GM12878 (cell line): Measurements from ENCODE around the gene MBNL1. TPM values are rescaled to one million over a fixed set of nuclear protein-coding genes. Genes with fewer than 3 reads are reported as not detected.
A peak's percentile ranks its signal among the peaks of the same experiment; 100 is the strongest.

Source experiments
- ASH2L ChIP-seq: fragments of 300-600, 200-600 bp; sonication (generic); IDR thresholded peaks from 2 replicates; pipeline ENCODE4 v1.6.1; 2017; ENCODE audit warnings: low read depth, mild to moderate bottlenecking, borderline replicate concordance
- CHD4 ChIP-seq: fragments of 200-600 bp; sonication (generic); IDR thresholded peaks from 2 replicates; pipeline ENCODE4 v1.6.1; 2016; ENCODE audit warnings: mild to moderate bottlenecking
- CTCF ChIP-seq, 3 experiments: IDR thresholded peaks in 2 of 3; conservative IDR thresholded peaks in 1 of 3; 2 replicates each; pipeline ENCODE4 v1.5.1; 2011; ENCODE audit warnings: low read depth in 3 of 3, low read length in 3 of 3, mild to moderate bottlenecking in 3 of 3, control low read depth in 2 of 3, moderate library complexity in 2 of 3, inconsistent platforms in 1 of 3, mixed read lengths in 1 of 3; ENCODE audit not compliant: control insufficient read depth in 2 of 3, insufficient read depth in 1 of 3; ENCODE audit errors: extremely low read depth in 1 of 3
- IKZF1 ChIP-seq: fragments of 450-650 bp; conservative IDR thresholded peaks from 2 replicates; pipeline ENCODE4 v1.6.1; 2017; ENCODE audit warnings: antibody characterized with exemption, mild to moderate bottlenecking
- IKZF2 ChIP-seq, 2 experiments: fragments of 450-650 bp; IDR thresholded peaks; 2 replicates each; pipeline ENCODE4 v1.6.1; 2017; ENCODE audit warnings: mild to moderate bottlenecking in 2 of 2, moderate library complexity in 2 of 2
- MEF2A ChIP-seq: IDR thresholded peaks from 2 replicates; pipeline ENCODE4 v1.6.1; 2011; ENCODE audit warnings: low read depth, mild to moderate bottlenecking, low read length, moderate library complexity; ENCODE audit not compliant: insufficient read depth
- MYC ChIP-seq: IDR thresholded peaks from 2 replicates; pipeline ENCODE4 v1.6.1; 2011; ENCODE audit warnings: mild to moderate bottlenecking, low read length, moderate library complexity, inconsistent platforms; ENCODE audit not compliant: insufficient read depth, insufficient replicate concordance, insufficient read length, severe bottlenecking
- RB1 ChIP-seq: fragments of 450-650 bp; formaldehyde crosslinking; IDR thresholded peaks from 2 replicates; pipeline ENCODE4 v1.6.1; 2017; ENCODE audit warnings: mild to moderate bottlenecking, borderline replicate concordance
- RCOR1 ChIP-seq: conservative IDR thresholded peaks from 2 replicates; pipeline ENCODE4 v1.6.1; 2012; ENCODE audit warnings: low read depth, low read length, improper control_type of control experiment
- SKIL ChIP-seq: fragments of 450-650 bp; IDR thresholded peaks from 2 replicates; pipeline ENCODE4 v1.6.1; 2017; ENCODE audit warnings: mild to moderate bottlenecking, low read depth, inconsistent platforms; ENCODE audit not compliant: poor library complexity, severe bottlenecking
- SP1 ChIP-seq: IDR thresholded peaks from one replicate; pipeline ENCODE4 v1.6.1; 2011; ENCODE audit warnings: low read depth, low read length
- SPI1 ChIP-seq: IDR thresholded peaks from 2 replicates; pipeline ENCODE4 v1.6.1; 2011; ENCODE audit warnings: low read depth, mild to moderate bottlenecking, low read length, moderate library complexity, borderline replicate concordance; ENCODE audit not compliant: insufficient read depth
- TARDBP ChIP-seq: IDR thresholded peaks from 2 replicates; pipeline ENCODE4 v1.6.1; 2016; ENCODE audit warnings: borderline replicate concordance
- YY1 ChIP-seq: IDR thresholded peaks from 2 replicates; pipeline ENCODE4 v1.6.1; 2011; ENCODE audit warnings: low read depth, mild to moderate bottlenecking, low read length
- polyA plus RNA-seq, 11 experiments: library from polyadenylated mRNA; depleted of rRNA in 4 of 11; unstranded in 6 of 11; stranded (reverse) in 5 of 11; fragments of >200 nt; fragmentation: Nextera tagmentation in 4 of 11; fragmentation: Illumina TruSeq in 1 of 11; extraction: Ambion mirVana in 4 of 11; extraction: Trizol in 1 of 11; gene quantifications; 1 replicate in 1 of 11; 2 replicates in 10 of 11; pipeline versions ENCODE4 v1.2.1 to v1.2.3, GENCODE V29; 2011 to 2016; ENCODE audit warnings: inconsistent platforms in 2 of 11, missing spikeins in 2 of 11, low read depth in 1 of 11
- total RNA-seq, 4 experiments: library from RNA; depleted of rRNA in 3 of 4; stranded (reverse); fragments of >200 nt in 3 of 4; fragmentation: Illumina TruSeq in 1 of 4; extraction: Trizol in 1 of 4; gene quantifications; 2 replicates each; pipeline versions ENCODE4 v1.2.1 to v1.2.3, GENCODE V29; 2013 to 2021
- TF ChIP-seq, protein P1 (sequence below): fragments of 450-650 bp; IDR thresholded peaks from 2 replicates; pipeline ENCODE4 v1.6.1; 2016; ENCODE audit warnings: mild to moderate bottlenecking
- TF ChIP-seq, protein P2 (sequence below): IDR thresholded peaks from 2 replicates; pipeline ENCODE4 v1.6.1; 2011; ENCODE audit warnings: low read depth, mild to moderate bottlenecking, low read length, moderate library complexity, borderline replicate concordance; ENCODE audit errors: extremely low read depth
- TF ChIP-seq, protein P3 (sequence below): fragments of 450-650 bp; IDR thresholded peaks from 2 replicates; pipeline ENCODE4 v1.6.1; 2017; ENCODE audit warnings: mild to moderate bottlenecking, moderate library complexity

Gene MBNL1
- total and polyA plus RNA-seq, 10 of the 15 experiments (the other 5 are each of a cell fraction or from before 2014, with no cell fraction given), result 59.6 to 337 (median 143) TPM

- TF ChIP-seq SKIL, result no peak
- 0 out of 2 replicates have a peak, but pooled peaks have one; percentile 26 for TF ChIP-seq IKZF1
- TF ChIP-seq MEF2A, result no peak
- TF ChIP-seq CTCF (IDR thresholded peaks at IDR 0.05 in 2 of 3, conservative IDR thresholded peaks at IDR 0.05 in 1 of 3; ENCODE audit: control insufficient read depth in 2 of 3, extremely low read depth in 1 of 3, insufficient read depth in 1 of 3, low read depth in 3 of 3, low read length in 3 of 3), result no peak
- TF ChIP-seq RB1, result no peak
- TF ChIP-seq SPI1, result no peak
- no peak for TF ChIP-seq TARDBP
- TF ChIP-seq ASH2L, result peak; percentile 76; the same call in 1 of the 2 replicates
- no peak for TF ChIP-seq YY1
- no peak for TF ChIP-seq MYC
- TF ChIP-seq, protein P1, sequence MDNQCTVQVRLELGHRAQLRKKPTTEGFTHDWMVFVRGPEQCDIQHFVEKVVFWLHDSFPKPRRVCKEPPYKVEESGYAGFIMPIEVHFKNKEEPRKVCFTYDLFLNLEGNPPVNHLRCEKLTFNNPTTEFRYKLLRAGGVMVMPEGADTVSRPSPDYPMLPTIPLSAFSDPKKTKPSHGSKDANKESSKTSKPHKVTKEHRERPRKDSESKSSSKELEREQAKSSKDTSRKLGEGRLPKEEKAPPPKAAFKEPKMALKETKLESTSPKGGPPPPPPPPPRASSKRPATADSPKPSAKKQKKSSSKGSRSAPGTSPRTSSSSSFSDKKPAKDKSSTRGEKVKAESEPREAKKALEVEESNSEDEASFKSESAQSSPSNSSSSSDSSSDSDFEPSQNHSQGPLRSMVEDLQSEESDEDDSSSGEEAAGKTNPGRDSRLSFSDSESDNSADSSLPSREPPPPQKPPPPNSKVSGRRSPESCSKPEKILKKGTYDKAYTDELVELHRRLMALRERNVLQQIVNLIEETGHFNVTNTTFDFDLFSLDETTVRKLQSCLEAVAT, result no peak
- no peak for TF ChIP-seq SP1
- no peak for TF ChIP-seq RCOR1
- TF ChIP-seq, protein P2, sequence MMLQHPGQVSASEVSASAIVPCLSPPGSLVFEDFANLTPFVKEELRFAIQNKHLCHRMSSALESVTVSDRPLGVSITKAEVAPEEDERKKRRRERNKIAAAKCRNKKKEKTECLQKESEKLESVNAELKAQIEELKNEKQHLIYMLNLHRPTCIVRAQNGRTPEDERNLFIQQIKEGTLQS, result no peak
- TF ChIP-seq IKZF2 (IDR thresholded peaks at IDR 0.05), result peak; percentile 42 to 50; a peak in 2 of 4 replicates
- no peak for TF ChIP-seq CHD4
- TF ChIP-seq, protein P3, sequence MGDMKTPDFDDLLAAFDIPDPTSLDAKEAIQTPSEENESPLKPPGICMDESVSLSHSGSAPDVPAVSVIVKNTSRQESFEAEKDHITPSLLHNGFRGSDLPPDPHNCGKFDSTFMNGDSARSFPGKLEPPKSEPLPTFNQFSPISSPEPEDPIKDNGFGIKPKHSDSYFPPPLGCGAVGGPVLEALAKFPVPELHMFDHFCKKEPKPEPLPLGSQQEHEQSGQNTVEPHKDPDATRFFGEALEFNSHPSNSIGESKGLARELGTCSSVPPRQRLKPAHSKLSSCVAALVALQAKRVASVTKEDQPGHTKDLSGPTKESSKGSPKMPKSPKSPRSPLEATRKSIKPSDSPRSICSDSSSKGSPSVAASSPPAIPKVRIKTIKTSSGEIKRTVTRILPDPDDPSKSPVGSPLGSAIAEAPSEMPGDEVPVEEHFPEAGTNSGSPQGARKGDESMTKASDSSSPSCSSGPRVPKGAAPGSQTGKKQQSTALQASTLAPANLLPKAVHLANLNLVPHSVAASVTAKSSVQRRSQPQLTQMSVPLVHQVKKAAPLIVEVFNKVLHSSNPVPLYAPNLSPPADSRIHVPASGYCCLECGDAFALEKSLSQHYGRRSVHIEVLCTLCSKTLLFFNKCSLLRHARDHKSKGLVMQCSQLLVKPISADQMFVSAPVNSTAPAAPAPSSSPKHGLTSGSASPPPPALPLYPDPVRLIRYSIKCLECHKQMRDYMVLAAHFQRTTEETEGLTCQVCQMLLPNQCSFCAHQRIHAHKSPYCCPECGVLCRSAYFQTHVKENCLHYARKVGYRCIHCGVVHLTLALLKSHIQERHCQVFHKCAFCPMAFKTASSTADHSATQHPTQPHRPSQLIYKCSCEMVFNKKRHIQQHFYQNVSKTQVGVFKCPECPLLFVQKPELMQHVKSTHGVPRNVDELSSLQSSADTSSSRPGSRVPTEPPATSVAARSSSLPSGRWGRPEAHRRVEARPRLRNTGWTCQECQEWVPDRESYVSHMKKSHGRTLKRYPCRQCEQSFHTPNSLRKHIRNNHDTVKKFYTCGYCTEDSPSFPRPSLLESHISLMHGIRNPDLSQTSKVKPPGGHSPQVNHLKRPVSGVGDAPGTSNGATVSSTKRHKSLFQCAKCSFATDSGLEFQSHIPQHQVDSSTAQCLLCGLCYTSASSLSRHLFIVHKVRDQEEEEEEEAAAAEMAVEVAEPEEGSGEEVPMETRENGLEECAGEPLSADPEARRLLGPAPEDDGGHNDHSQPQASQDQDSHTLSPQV, result no peak
Measured at GRCh38 chr3:152382312-152383135, 113.8 kb downstream of the MBNL1 start (continued).
